GM12892 (cell line): ENCODE measurements around the gene FXYD7.
"Not testable (repeated sequence)": the region's sequence is repeated elsewhere in the genome, so short reads cannot be mapped to it uniquely, and the experiment has no call there.

Source experiments
- DNase-seq: peaks from one replicate; pipeline ENCODE4 v3.0.0; 2011; ENCODE audit not compliant: insufficient read length
- FAIRE-seq: peaks from 2 replicates; lab custom pipeline; 2011; peaks lifted over from hg19 to GRCh38; lab: Jason Lieb, UNC
- POLR2A ChIP-seq: IDR thresholded peaks from 2 replicates; pipeline ENCODE4 v1.6.1; 2011; ENCODE audit warnings: low read depth, low read length, control low read depth
- POLR2AphosphoS5 ChIP-seq: IDR thresholded peaks from 2 replicates; pipeline ENCODE4 v1.6.1; 2011; ENCODE audit warnings: low read depth, low read length, control low read depth
- TAF1 ChIP-seq: IDR thresholded peaks from 2 replicates; pipeline ENCODE4 v1.6.1; 2011; ENCODE audit warnings: low read depth, mild to moderate bottlenecking, control low read depth, low read length, borderline replicate concordance

FXYD7 gene

GRCh38 chr19:35178701-35179100 is 35.6 kb downstream of the FXYD7 start:
- TF ChIP-seq POLR2A: no peak
- no peak for FAIRE-seq
- no peak for DNase-seq

GRCh38 chr19:35179830-35180229 is 36.8 kb downstream of the FXYD7 start:
- FAIRE-seq (no peak), DNase-seq (no peak)
- TF ChIP-seq TAF1 (no peak), POLR2A (no peak), POLR2AphosphoS5 (no peak)

GRCh38 chr19:35181387-35181786 is 38.3 kb downstream of the FXYD7 start:
- DNase-seq (no peak), FAIRE-seq (no peak)
- TF ChIP-seq POLR2A (no peak), TAF1 (no peak), POLR2AphosphoS5 (no peak)

- no peak for TF ChIP-seq TAF1
- no peak for TF ChIP-seq POLR2AphosphoS5
- TF ChIP-seq POLR2A: no peak
- no peak for FAIRE-seq
- no peak for DNase-seq
Observed at GRCh38 chr19:35184267-35184666, 41.2 kb downstream of the FXYD7 start.

GRCh38 chr19:35184884-35185283 is 41.8 kb downstream of the FXYD7 start:
- TF ChIP-seq POLR2AphosphoS5: no peak
- no peak for TF ChIP-seq POLR2A
- TF ChIP-seq TAF1: no peak
- no peak for FAIRE-seq
- no peak for DNase-seq

GRCh38 chr19:35194012-35194984 is 51.2 kb downstream of the FXYD7 start:
- TF ChIP-seq POLR2AphosphoS5: no peak
- no peak for TF ChIP-seq TAF1
- TF ChIP-seq POLR2A: no peak
- no peak for DNase-seq
- no peak for FAIRE-seq

GRCh38 chr19:35195830-35196229 is 52.8 kb downstream of the FXYD7 start:
- DNase-seq: no peak
- TF ChIP-seq POLR2AphosphoS5 (no peak), POLR2A (no peak), TAF1 (no peak)
- FAIRE-seq: no peak

- not testable (repeated sequence) for FAIRE-seq, DNase-seq
Observed at GRCh38 chr19:35196861-35197260, 53.8 kb downstream of the FXYD7 start.

GRCh38 chr19:35199481-35199880 is 56.4 kb downstream of the FXYD7 start:
- DNase-seq (no peak), FAIRE-seq (no peak)
- TF ChIP-seq POLR2AphosphoS5 (no peak), POLR2A (no peak), TAF1 (no peak)

- DNase-seq (no peak), FAIRE-seq (no peak)
- TF ChIP-seq POLR2A (no peak), TAF1 (no peak)
Observed at GRCh38 chr19:35202722-35203688, 60.0 kb downstream of the FXYD7 start.
